AG09309 (cell line): ENCODE measurements around the gene PZP.

Experiments used
- DNase-seq: peaks from one replicate; pipeline ENCODE4 v3.0.0-alpha.2; 2010; ENCODE audit warnings: low read depth
- H3K4me3 ChIP-seq: 2 replicates; pipeline ENCODE4 v1.5.1; 2011; ENCODE audit warnings: mild to moderate bottlenecking, low read depth, low read length, moderate library complexity; ENCODE audit not compliant: control insufficient read depth
- CTCF ChIP-seq: IDR thresholded peaks from 2 replicates; pipeline ENCODE4 v1.5.1; 2011; ENCODE audit warnings: mild to moderate bottlenecking, low read depth, low read length, inconsistent platforms; ENCODE audit not compliant: insufficient read depth, control insufficient read depth; ENCODE audit errors: missing control alignments

The PZP gene

GRCh38 chr12:9099552-9100190 is 108.5 kb downstream of the PZP start:
- TF ChIP-seq CTCF: no peak

More at GRCh38 chr12:9099552-9100190, 108.5 kb downstream of the PZP start:
- no peak for DNase-seq
- no peak overlapping the region for H3K4me3 ChIP-seq
